Glutamatergic neuron (in vitro differentiated cells): ENCODE data around the gene NBPF11. TPM values are rescaled to one million over a fixed set of nuclear protein-coding genes. Genes with fewer than 3 reads are reported as not detected.
"Not testable (repeated sequence)": the region's sequence is repeated elsewhere in the genome, so short reads cannot be mapped to it uniquely, and the experiment has no call there.

Experiments used
- DNase-seq: peaks from one replicate; pipeline ENCODE4 v3.0.0; 2022
- H3K27ac Mint-ChIP-seq: one replicate; pipeline ENCODE4 v1.8.0; 2020; ENCODE audit warnings: mild to moderate bottlenecking, mixed read lengths, inconsistent platforms; ENCODE audit not compliant: unreplicated experiment
- H3K27me3 Mint-ChIP-seq: one replicate; pipeline ENCODE4 v1.8.0; 2020; ENCODE audit warnings: mild to moderate bottlenecking, moderate library complexity, mixed read lengths, inconsistent platforms; ENCODE audit not compliant: unreplicated experiment
- H3K36me3 Mint-ChIP-seq: one replicate; pipeline ENCODE4 v1.8.0; 2020; ENCODE audit warnings: mild to moderate bottlenecking, mixed read lengths, inconsistent platforms; ENCODE audit not compliant: unreplicated experiment
- H3K4me1 Mint-ChIP-seq: one replicate; pipeline ENCODE4 v1.8.0; 2020; ENCODE audit warnings: mild to moderate bottlenecking, low read depth, mixed read lengths, inconsistent platforms; ENCODE audit not compliant: unreplicated experiment
- H3K4me3 Mint-ChIP-seq: one replicate; pipeline ENCODE4 v1.8.0; 2020; ENCODE audit warnings: mild to moderate bottlenecking, mixed read lengths, inconsistent platforms; ENCODE audit not compliant: unreplicated experiment
- H3K9me3 Mint-ChIP-seq: one replicate; pipeline ENCODE4 v1.8.0; 2020; ENCODE audit warnings: mild to moderate bottlenecking, moderate library complexity, mixed read lengths, inconsistent platforms; ENCODE audit not compliant: unreplicated experiment
- long read RNA-seq: library from polyadenylated mRNA; unstranded; transcript quantifications from one replicate; pipeline ENCODE4 v2.0.0, GENCODE V29; 2020; ENCODE audit not compliant: unreplicated experiment
- total RNA-seq: library from RNA; stranded (reverse); fragmentation: NEBNext Ultra II Directional; extraction: Animal tissue kit (Norgen Biotek cat#: 25700); gene quantifications from one replicate; pipeline ENCODE4 v1.2.1, GENCODE V29; 2021; ENCODE audit not compliant: unreplicated experiment

The NBPF11 gene
- total RNA-seq, result 8.9 TPM
- long read RNA-seq, partial matches to known transcripts, result 0 of 1 reads
- long read RNA-seq, other reads (novel, unspliced or antisense), result 1 of 1 reads

- not testable (repeated sequence) for H3K4me1 Mint-ChIP-seq, H3K27me3 Mint-ChIP-seq, H3K36me3 Mint-ChIP-seq, H3K9me3 Mint-ChIP-seq
- Mint-ChIP-seq H3K27ac (peak within 1 kb of the TSS; percentile 80), H3K4me3 (peak within 1 kb of the TSS; percentile 95)
- peak; percentile 85 for DNase-seq
Measured at GRCh38 chr1:148151911-148152656, at the start of gene NBPF11. Gene NBPF11 (minus strand): TSS chr1:148152281. CDS start chr1:148127003, 25,278 bp downstream.

- not testable (repeated sequence) for H3K36me3 Mint-ChIP-seq, H3K4me1 Mint-ChIP-seq, DNase-seq, H3K9me3 Mint-ChIP-seq, H3K27me3 Mint-ChIP-seq, H3K4me3 Mint-ChIP-seq, H3K27ac Mint-ChIP-seq
Measured at GRCh38 chr1:148197396-148197795, 45.3 kb upstream of the NBPF11 start.

GRCh38 chr1:148196949-148197348 lies 44.9 kb upstream of the NBPF11 start:
- not testable (repeated sequence) for H3K27me3 Mint-ChIP-seq, H3K36me3 Mint-ChIP-seq, H3K4me3 Mint-ChIP-seq, H3K9me3 Mint-ChIP-seq, DNase-seq, H3K4me1 Mint-ChIP-seq, H3K27ac Mint-ChIP-seq

DNA sequence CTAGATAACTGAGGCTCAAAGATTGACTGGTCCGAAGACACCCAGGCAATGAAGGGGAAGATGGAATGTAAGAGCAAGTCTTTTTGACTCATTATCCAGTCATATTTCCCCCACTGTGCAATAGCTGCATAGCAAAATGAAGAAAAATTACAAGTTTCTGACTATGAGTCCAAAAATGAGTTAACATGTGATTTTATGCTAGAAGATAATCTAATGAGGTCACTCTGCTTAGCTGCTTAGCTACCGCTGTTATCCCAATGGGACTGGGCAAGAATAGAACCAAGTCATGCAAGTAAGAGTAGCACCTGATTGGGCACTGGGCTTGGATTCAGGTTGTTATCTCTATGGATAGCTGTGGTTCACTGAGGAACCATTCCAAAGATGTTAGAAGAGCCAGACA lies 43.0 kb upstream of the NBPF11 start:
- not testable (repeated sequence) for H3K4me3 Mint-ChIP-seq, H3K36me3 Mint-ChIP-seq, H3K4me1 Mint-ChIP-seq, H3K27me3 Mint-ChIP-seq, H3K27ac Mint-ChIP-seq, H3K9me3 Mint-ChIP-seq, DNase-seq

- not testable (repeated sequence) for H3K9me3 Mint-ChIP-seq, H3K36me3 Mint-ChIP-seq, DNase-seq, H3K27ac Mint-ChIP-seq, H3K4me1 Mint-ChIP-seq, H3K27me3 Mint-ChIP-seq, H3K4me3 Mint-ChIP-seq
Measured at GRCh38 chr1:148188768-148189167, 36.7 kb upstream of the NBPF11 start.

- H3K36me3 Mint-ChIP-seq, H3K9me3 Mint-ChIP-seq, DNase-seq, H3K27me3 Mint-ChIP-seq, H3K4me3 Mint-ChIP-seq, H3K27ac Mint-ChIP-seq, H3K4me1 Mint-ChIP-seq: not testable (repeated sequence)
Measured at GRCh38 chr1:148178682-148179081, 26.6 kb upstream of the NBPF11 start.

- H3K36me3 Mint-ChIP-seq, H3K9me3 Mint-ChIP-seq, H3K27ac Mint-ChIP-seq, H3K4me1 Mint-ChIP-seq, H3K27me3 Mint-ChIP-seq, H3K4me3 Mint-ChIP-seq, DNase-seq: not testable (repeated sequence)
Measured at GRCh38 chr1:148175414-148175813, 23.3 kb upstream of the NBPF11 start.

- not testable (repeated sequence) for H3K27me3 Mint-ChIP-seq, DNase-seq, H3K4me3 Mint-ChIP-seq, H3K27ac Mint-ChIP-seq, H3K36me3 Mint-ChIP-seq, H3K9me3 Mint-ChIP-seq, H3K4me1 Mint-ChIP-seq
Measured at GRCh38 chr1:148171995-148172394, 19.9 kb upstream of the NBPF11 start.
